CD4-positive, alpha-beta T cell (primary cell): Measurements from ENCODE around the gene ATF7IP. TPM values are rescaled to one million over a fixed set of nuclear protein-coding genes. Genes with fewer than 3 reads are reported as not detected.

ENCODE experiments used
- ATAC-seq: fragments of 200-7000 bp; cut with Tn5 transposase; one replicate; pipeline ENCODE4 v1.10.0; 2022; ENCODE audit warnings: mild to moderate bottlenecking; ENCODE audit not compliant: poor library complexity
- CTCF ChIA-PET: fragments of 350-600 bp; sonication (Branson Sonifier 250); formaldehyde crosslinking; loops from one replicate; lab custom pipeline; 2021; ENCODE audit warnings: antibody characterized with exemption, inconsistent platforms; lab: Charles Lee
- POLR2A ChIA-PET: fragments of 350-600 bp; sonication (Branson Sonifier 250); formaldehyde crosslinking; loops from one replicate; lab custom pipeline; 2021; ENCODE audit warnings: antibody characterized with exemption, inconsistent platforms; lab: Charles Lee
- DNase-seq, 14 experiments: peaks; one replicate each; pipeline ENCODE4 v3.0.0-alpha.2; 2013 to 2020; ENCODE audit warnings: mixed read lengths in 2 of 14
- H3K27ac ChIP-seq, 2 donors: one replicate each; pipeline versions ENCODE4 v1.5.1 to v1.7.0; 2013; ENCODE audit warnings: low read length in 2 of 2, low read depth in 1 of 2, mild to moderate bottlenecking in 1 of 2
- H3K27me3 ChIP-seq, 2 experiments: 1 replicate in 1 of 2; 2 replicates in 1 of 2; pipeline versions ENCODE4 v1.6.1 to v1.7.0; 2013; ENCODE audit warnings: low read length in 2 of 2, control low read depth in 1 of 2, mild to moderate bottlenecking in 1 of 2, moderate library complexity in 1 of 2; ENCODE audit not compliant: insufficient read depth in 2 of 2, control insufficient read depth in 1 of 2
- H3K36me3 ChIP-seq: one replicate; pipeline ENCODE4 v1.6.1; 2013; ENCODE audit warnings: low read length, control low read depth; ENCODE audit not compliant: insufficient read depth
- H3K4me1 ChIP-seq: one replicate; pipeline ENCODE4 v1.6.1; 2013; ENCODE audit warnings: low read length, control low read depth; ENCODE audit not compliant: insufficient read depth
- H3K4me3 ChIP-seq: one replicate; pipeline ENCODE4 v1.5.1; 2013; ENCODE audit warnings: mild to moderate bottlenecking, low read length, moderate library complexity
- H3K9me3 ChIP-seq, 2 experiments: 1 replicate in 1 of 2; 2 replicates in 1 of 2; pipeline versions ENCODE4 v1.6.1 to v1.7.0; 2013; ENCODE audit warnings: low read length in 2 of 2, mild to moderate bottlenecking in 2 of 2, control low read depth in 1 of 2, moderate library complexity in 1 of 2; ENCODE audit not compliant: control insufficient read depth in 1 of 2, insufficient read depth in 1 of 2
- H3K27ac Mint-ChIP-seq: one replicate; pipeline ENCODE4 v1.8.0; 2020; ENCODE audit warnings: mixed read lengths
- H3K27me3 Mint-ChIP-seq: one replicate; pipeline ENCODE4 v1.8.0; 2021; ENCODE audit warnings: mixed read lengths
- H3K36me3 Mint-ChIP-seq: one replicate; pipeline ENCODE4 v1.8.0; 2021; ENCODE audit warnings: low read depth, mixed read lengths
- H3K4me1 Mint-ChIP-seq: one replicate; pipeline ENCODE4 v1.8.0; 2021; ENCODE audit warnings: low read depth, mixed read lengths
- H3K4me3 Mint-ChIP-seq: one replicate; pipeline ENCODE4 v1.8.0; 2020; ENCODE audit warnings: mild to moderate bottlenecking, mixed read lengths
- H3K9me3 Mint-ChIP-seq: one replicate; pipeline ENCODE4 v1.8.0; 2020; ENCODE audit warnings: mixed read lengths
- CTCF ChIP-seq: fragments of 200-600 bp; IDR thresholded peaks from one replicate; pipeline ENCODE4 v1.8.0; 2022; ENCODE audit warnings: antibody characterized with exemption, mild to moderate bottlenecking
- intact Hi-C, 2 experiments: fragments of 100-400 bp; cut with DNase I in 1 of 2; cut with micrococcal nuclease in 1 of 2; formaldehyde crosslinking; loops; one replicate each; pipeline versions ENCODE4 v1.15.1 to v1.9.0; 2023 to 2025; cut with DNase I, micrococcal nuclease
- total RNA-seq, 174 experiments: library from RNA in 2 of 174; stranded (reverse) in 2 of 174; gene quantifications; one replicate each; pipeline ENCODE4 v1.2.3 and lab custom pipeline; 2021 to 2026

The ATF7IP gene
- total RNA-seq, 2 experiments from 2014 or later: 134 to 143 TPM

- Histone ChIP-seq H3K27me3 (no peaks in the 10 kb centered on the region), H3K4me3 (no peak overlapping the region), H3K4me1 (peaks cover 10% of the 10 kb centered on the region), H3K36me3 (peaks cover 83% of the 10 kb centered on the region), H3K9me3 (no peaks in the 10 kb centered on the region), H3K27ac (no peak overlapping the region)
- ATAC-seq: no peak
- no peak for TF ChIP-seq CTCF
- ChIA-PET CTCF (no interaction called here), POLR2A (no interaction called here)
- DNase-seq: no peak
- no peaks in the 10 kb centered on the region for H3K9me3 Mint-ChIP-seq
- peaks cover 99% of the 10 kb centered on the region for H3K36me3 Mint-ChIP-seq
- peaks cover 76% of the 10 kb centered on the region for H3K4me1 Mint-ChIP-seq
- H3K27me3 Mint-ChIP-seq: no peaks in the 10 kb centered on the region
- intact Hi-C loops: no loop called here
- peak overlapping the region; percentile 65 for H3K27ac Mint-ChIP-seq
- H3K4me3 Mint-ChIP-seq: no peak overlapping the region
Measured at GRCh38 chr12:14450479-14450878, 85.0 kb downstream of the ATF7IP start.

GRCh38 chr12:14452336-14452735, 86.9 kb downstream of the ATF7IP start:
- no peak for TF ChIP-seq CTCF
- ChIA-PET POLR2A (interaction anchor here (0.8 to 1.1 kb wide), 2 partner anchors 10 to 87 kb away, joined by 3 to 4 read pairs; partner anchors contain the start of gene ATF7IP), CTCF (interaction anchor here (1.1 kb wide), 1 partner anchor 12 kb away, joined by 3 read pairs; no protein-coding TSS in a partner anchor)
- Mint-ChIP-seq H3K27me3 (no peaks in the 10 kb centered on the region), H3K27ac (peak overlapping the region; percentile 64), H3K9me3 (no peaks in the 10 kb centered on the region), H3K4me3 (peak overlapping the region; percentile 11), H3K4me1 (peaks cover 78% of the 10 kb centered on the region), H3K36me3 (peaks cover 99% of the 10 kb centered on the region)
- H3K4me3 ChIP-seq: no peak overlapping the region
- H3K27me3 ChIP-seq: no peaks in the 10 kb centered on the region
- H3K4me1 ChIP-seq: peaks cover 10% of the 10 kb centered on the region
- intact Hi-C loops: no loop called here
- H3K9me3 ChIP-seq: no peaks in the 10 kb centered on the region
- ATAC-seq (no peak), DNase-seq (no peak)
- no peak overlapping the region for H3K27ac ChIP-seq
- peaks cover 84% of the 10 kb centered on the region for H3K36me3 ChIP-seq

- ATAC-seq (no peak), DNase-seq (no peak)
- intact Hi-C loops: no loop called here
- Histone ChIP-seq H3K4me1 (peaks cover 10% of the 10 kb centered on the region), H3K9me3 (no peaks in the 10 kb centered on the region), H3K27ac (no peak overlapping the region), H3K36me3 (peaks cover 84% of the 10 kb centered on the region), H3K27me3 (no peaks in the 10 kb centered on the region), H3K4me3 (no peak overlapping the region)
- POLR2A ChIA-PET: interaction anchor here (0.6 to 1.4 kb wide), 4 partner anchors 10 to 316 kb away, joined by 3 to 4 read pairs (median 3); partner anchors contain the start of gene ATF7IP
- Mint-ChIP-seq H3K9me3 (no peaks in the 10 kb centered on the region), H3K4me3 (no peak overlapping the region), H3K4me1 (peaks cover 74% of the 10 kb centered on the region), H3K36me3 (peaks cover 98% of the 10 kb centered on the region), H3K27ac (peak overlapping the region; percentile 64), H3K27me3 (no peaks in the 10 kb centered on the region)
- CTCF ChIA-PET: interaction anchor here (1.1 to 1.9 kb wide), 4 partner anchors 12 to 215 kb away, joined by 3 to 7 read pairs (median 4); no protein-coding TSS in a partner anchor
- TF ChIP-seq CTCF: no peak
Measured at GRCh38 chr12:14452865-14453264, 87.4 kb downstream of the ATF7IP start.
